ENCODE data around the gene MARVELD3.

DNA sequence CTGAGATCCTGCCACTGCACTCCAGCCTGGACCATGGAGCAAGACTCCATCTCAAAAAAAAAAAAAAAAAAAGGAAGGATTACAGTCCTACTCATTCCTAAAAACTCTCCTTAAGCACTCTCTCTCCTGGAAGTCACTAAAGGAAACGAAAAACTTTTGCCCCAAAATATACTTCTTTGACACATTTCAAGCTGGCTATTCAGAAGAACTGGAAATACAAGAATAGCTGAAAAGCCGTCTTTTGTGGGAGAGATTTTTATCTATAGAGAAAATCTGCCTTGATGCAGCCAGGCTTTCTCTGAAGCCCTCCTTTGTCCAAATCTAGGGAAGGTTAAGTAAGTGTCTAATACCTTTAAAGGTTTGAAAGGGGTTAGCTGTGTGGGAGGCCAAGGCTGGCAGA lies 16.9 kb upstream of the MARVELD3 start:
- TF ChIP-seq, protein P1, sequence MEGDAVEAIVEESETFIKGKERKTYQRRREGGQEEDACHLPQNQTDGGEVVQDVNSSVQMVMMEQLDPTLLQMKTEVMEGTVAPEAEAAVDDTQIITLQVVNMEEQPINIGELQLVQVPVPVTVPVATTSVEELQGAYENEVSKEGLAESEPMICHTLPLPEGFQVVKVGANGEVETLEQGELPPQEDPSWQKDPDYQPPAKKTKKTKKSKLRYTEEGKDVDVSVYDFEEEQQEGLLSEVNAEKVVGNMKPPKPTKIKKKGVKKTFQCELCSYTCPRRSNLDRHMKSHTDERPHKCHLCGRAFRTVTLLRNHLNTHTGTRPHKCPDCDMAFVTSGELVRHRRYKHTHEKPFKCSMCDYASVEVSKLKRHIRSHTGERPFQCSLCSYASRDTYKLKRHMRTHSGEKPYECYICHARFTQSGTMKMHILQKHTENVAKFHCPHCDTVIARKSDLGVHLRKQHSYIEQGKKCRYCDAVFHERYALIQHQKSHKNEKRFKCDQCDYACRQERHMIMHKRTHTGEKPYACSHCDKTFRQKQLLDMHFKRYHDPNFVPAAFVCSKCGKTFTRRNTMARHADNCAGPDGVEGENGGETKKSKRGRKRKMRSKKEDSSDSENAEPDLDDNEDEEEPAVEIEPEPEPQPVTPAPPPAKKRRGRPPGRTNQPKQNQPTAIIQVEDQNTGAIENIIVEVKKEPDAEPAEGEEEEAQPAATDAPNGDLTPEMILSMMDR (IDR thresholded peaks at IDR 0.05; ENCODE audit: low read depth, low read length): no peak
- TF ChIP-seq POLR2A (IDR thresholded peaks at IDR 0.05; ENCODE audit: extremely low read depth, insufficient read length) (no peak), MYC (IDR thresholded peaks at IDR 0.05; ENCODE audit: low read depth, low read length) (no peak)
- TF ChIP-seq, protein P2, sequence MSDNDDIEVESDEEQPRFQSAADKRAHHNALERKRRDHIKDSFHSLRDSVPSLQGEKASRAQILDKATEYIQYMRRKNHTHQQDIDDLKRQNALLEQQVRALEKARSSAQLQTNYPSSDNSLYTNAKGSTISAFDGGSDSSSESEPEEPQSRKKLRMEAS (IDR thresholded peaks at IDR 0.05; ENCODE audit: low read depth, low read length): no peak
